Mesenteric fat pad (tissue), 1 donor: ENCODE measurements around the gene EXD3. TPM values are rescaled to one million over a fixed set of nuclear protein-coding genes. Genes with fewer than 3 reads are reported as not detected.
A peak's percentile ranks its signal among the peaks of the same experiment; 100 is the strongest.
"Not testable (repeated sequence)": the region's sequence is repeated elsewhere in the genome, so short reads cannot be mapped to it uniquely, and the experiment has no call there.

Experiments used
- DNase-seq: peaks from one replicate; pipeline ENCODE4 v3.0.0-alpha.2; 2020; ENCODE audit warnings: low spot score
- total RNA-seq: library from RNA; stranded (reverse); fragmentation: NEBNext Ultra II Directional; extraction: Animal tissue kit (Norgen Biotek cat#: 25700); gene quantifications from one replicate; pipeline ENCODE4 v1.2.1, GENCODE V29; 2021
- donor health status: DM: yes; HTN: yes; CAD: no.

The EXD3 gene
- total RNA-seq, 1 donor from 2014 or later: 14.9 TPM

- no peak for DNase-seq
Observed at GRCh38 chr9:137396227-137396626, 26.7 kb downstream of the EXD3 start.

- DNase-seq: no peak
Observed at GRCh38 chr9:137395666-137396010, 27.3 kb downstream of the EXD3 start.

DNA sequence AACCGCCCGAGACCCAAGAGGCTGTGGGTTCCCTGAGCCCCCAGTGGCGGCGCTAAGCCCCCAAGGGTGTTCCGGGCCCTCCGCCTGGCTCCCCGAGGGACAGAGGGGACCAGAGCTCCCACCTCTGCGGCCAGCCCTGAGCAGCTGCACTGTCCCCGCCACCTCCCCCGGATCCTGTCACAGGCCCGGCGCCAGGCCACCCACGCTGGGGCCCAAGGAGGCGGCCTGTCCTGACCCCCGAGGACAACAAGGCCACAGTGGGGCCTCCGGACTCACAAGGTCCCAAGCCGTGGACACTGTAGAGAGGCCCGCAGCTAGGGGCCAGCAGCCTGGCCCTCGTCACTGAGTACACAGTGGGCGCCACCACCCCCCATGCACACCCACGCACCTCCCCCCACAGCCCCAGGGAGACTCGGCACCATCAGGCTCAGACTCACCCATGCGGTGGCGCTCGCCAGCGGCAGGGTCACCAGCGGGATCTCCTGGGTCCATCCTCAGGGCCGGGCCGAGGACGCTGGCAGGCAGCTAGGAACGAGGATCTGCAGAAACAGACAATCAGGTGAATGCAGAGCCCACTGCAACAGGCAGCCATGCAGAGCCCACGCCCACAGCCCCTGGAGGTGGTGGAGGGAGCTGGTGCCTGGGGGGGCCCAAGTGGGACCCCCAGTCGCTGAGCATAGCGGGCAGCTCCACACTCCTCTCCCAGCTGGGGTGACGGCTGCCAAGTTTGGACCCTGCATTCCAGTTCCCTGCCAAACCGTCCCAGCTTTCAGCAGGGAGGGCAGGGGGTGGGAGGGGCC lies 27.9 kb downstream of the EXD3 start:
- no peak for DNase-seq

GRCh38 chr9:137393176-137394150 lies 29.5 kb downstream of the EXD3 start:
- no peak for DNase-seq

GRCh38 chr9:137392232-137393007 lies 30.5 kb downstream of the EXD3 start:
- DNase-seq: no peak

DNA sequence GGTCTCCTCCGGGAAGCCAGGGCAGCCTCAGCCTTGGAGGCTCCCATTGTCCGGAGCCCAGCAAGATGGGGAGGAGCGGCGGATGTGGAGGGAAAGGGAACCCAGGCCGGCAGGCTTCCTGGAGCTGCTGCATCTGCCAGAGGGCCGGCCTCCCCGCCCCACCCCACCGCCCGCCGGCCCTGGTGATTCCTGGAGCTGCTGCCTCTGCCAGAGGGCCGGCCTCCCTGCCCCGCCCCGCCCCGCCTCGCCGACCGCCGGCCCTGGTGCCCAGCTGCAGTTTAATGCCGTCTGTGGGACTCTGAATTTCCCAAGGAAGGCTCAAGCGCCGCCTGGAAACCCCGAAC lies 31.6 kb downstream of the EXD3 start:
- DNase-seq: no peak

DNA sequence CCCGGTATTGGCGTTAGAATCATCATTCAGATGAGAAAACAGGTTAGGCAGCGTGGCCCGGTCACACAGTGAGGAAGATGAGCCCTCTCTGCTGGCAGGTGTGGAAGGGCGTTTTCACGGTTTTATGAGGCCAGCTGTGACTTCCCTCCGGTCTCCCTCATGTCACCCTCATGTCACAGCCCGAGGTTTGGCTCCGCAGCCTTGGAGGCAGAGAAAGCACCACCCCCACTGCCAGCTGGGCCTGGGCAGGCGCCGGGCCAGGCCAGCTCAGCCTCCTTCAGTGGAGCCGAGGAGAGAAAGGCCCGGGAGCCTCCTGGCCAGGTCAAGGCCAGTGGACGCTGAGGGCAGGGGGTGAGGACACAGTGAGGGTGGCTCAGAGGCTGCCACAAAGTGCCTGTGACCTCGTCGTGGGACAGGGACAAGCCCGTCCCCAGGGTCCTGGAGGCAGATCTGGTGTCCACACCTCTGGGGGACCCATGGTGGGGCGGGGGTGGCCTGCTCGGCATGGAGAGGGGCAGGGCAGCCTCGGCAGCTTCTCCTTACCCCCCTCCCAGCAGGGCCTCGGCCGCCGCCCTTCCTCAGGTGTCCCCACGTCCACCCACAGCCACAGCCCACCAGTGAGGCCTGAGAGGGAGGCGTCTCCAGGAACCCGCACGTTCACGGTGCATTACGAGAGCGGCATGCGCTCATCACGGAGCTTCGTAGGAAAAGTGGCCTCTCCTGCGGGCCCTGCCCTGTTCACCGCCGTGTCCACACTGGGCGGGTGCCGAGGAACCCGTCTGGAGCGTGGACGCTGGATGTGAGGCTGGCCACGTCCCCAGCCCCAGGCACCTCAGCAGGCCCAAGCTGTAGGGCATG lies 32.2 kb downstream of the EXD3 start:
- DNase-seq: no peak

DNA sequence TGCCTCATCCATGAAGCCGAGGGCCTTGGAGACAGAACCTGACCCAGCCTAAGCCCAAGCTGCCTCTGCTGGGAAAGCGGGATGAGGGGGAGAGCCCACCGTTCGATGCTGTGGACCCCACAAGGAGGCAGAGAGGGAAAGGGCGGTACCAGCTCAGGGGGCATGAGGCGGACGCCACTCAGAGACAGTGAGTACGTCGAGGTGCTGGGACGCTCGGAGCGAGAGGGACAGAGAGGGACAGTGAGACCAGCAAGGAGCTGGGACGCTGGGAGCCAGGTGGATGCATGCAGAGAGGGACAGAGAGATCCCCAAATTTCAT lies 33.6 kb downstream of the EXD3 start:
- no peak for DNase-seq

GRCh38 chr9:137388589-137389427 lies 34.2 kb downstream of the EXD3 start:
- DNase-seq: no peak

GRCh38 chr9:137387891-137388560 lies 34.9 kb downstream of the EXD3 start:
- DNase-seq: no peak

DNA sequence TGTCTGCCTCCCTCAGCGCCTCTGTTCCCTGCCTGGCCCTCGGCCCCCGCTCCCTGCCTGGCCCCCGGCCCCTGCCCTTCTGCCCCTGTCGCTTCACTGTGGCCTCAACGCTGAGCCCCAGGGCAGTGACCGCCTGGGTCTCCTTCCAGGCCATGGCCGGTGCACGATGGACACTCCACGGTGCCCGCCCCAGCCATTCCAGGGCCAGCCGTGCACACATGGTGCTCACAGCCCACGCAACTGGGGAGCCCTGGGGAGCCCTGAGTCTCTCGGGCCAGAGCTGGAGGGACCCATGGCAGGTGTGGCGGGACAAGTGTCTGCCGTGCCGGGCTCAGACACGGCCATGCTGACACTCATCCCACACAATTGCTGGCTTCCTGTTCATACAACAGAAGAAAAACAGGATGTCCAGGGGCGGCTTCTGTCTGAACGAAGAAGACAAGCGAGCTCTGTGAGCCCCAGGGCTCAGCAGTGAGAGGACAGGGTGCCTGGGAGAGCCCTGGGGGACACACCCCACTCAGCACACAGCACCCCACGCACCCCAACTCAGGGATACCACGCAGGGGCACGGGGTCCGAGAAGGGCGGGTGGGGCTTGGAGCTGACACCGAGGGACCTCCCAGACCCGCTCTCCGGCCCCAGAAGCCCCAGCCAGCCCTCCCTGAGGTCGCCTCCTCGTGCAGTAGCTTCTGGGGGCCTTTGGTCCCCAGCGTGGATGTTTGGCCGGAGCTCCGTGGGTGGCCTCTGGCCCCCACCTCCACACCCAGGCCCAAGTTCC lies 35.7 kb downstream of the EXD3 start:
- DNase-seq: no peak

GRCh38 chr9:137386507-137387113 lies 36.4 kb downstream of the EXD3 start:
- not testable (repeated sequence) for DNase-seq

GRCh38 chr9:137385061-137385655 lies 37.8 kb downstream of the EXD3 start:
- no peak for DNase-seq

DNA sequence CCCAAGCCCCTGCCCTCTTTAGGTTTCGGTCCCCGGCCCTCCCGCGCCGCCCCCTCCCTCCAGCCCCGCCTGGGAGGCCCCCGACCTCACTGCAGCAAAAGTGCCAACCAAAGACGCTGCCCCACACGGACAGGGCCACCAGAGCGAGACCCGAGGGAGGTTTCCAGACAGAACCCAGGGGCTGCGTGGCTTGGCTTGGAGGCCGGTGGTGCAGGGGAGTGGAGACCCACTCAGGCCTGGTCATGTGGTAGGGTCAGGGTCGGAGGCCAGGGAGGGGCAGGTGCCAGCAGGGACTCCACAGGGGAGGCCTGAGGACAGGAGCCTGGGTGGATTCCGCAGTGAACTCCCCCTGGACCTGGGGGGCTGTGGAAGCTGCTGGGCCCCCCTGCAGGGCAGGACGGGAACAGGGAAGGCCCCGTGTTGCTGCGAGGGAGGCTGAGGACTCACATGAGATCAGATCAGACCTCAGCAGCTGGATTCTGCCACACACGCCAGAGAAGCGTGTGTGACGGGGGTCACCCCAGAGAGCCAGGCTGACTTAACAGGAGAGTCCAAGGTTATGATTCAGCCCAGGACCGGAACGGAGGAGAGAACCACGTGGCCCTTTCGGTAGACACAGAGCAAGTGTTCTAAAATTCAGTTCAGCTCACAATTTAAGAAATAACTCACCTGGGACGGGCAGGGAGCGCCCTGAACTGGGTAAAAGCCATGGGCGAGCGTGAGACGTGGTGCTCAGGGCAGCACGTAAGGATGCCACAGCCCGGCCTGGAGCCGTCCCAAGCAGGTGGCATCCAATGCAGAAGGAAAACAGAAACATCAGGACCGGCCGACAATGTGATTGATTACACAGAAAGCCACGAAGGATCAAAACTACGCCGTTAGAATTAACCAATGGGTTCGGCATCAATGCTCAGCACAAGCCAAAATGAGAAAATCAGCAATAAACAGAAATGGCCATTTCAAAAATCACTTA lies 38.9 kb downstream of the EXD3 start:
- peak; percentile 83 for DNase-seq

DNA sequence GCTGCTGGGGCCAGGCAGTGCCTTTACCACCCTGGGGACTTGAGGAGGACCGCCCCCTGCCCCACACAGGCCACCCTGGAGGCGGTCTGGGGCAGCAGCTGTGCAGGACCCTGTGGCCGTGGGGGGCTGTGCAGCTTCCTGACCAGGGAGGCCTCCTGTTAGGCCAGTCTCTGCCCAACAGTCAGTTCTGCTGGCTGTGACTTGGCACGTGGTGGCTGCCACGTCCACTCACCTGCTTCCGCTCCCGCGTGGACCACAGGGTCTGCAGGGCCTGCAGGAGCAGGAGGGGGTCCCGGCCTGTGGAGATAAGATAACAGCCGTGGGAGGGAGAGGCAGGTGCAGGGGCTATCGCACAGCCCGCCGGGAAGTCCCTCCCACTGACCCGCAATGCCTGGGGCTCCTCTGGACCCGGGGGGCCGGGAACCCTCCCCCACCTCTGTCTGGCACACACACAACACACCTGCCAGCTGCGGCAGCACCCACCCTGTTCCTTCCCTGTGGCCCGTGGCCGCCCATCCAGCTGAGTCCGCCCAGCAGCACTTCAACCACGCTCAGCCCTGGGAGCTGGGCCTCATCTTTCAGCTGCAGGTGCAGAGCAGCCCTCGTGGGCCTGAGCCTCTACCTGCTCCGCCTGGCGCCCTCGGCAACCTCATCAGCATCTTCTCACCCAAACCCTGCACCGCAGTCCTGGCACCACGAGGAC lies 39.7 kb downstream of the EXD3 start:
- peak; percentile 78 for DNase-seq
